ENCODE data around the gene LPP.
"Not testable (repeated sequence)": the region's sequence is repeated elsewhere in the genome, so short reads cannot be mapped to it uniquely, and the experiment has no call there.

LPP gene

DNA sequence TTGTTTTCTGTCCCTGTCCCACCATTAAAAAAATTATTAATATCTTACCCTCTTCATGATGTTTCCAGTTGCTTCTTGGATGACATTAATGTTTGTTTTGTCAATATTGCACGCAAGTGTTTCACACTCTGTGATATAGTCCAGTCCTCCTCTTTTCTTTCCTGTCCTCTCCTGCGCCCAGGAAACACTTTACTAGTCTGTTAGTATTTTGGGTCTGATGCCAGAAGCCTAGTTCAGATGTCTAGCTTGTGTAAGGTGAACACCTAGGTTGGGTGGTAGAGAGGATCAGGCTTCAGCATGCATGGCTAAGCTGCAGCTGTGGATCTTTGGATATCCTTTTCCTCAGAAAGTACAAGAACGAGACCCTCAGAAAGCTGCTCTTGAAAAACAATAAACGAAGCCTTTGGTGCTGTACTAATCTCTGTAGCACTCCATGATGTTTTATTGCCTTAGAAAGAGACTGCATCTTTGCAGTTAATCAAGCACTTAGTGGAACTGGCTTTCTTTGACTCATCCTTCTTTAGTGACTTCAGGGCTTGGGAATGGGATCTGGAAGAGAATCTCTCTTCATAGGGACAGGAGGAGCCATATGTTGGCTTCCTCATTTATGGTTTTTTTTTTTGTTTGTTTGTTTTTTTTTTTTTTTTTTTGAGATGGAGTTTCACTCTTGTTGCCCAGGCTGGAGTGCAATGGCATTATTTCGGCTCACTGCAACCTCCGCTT, 253.4 kb downstream of the LPP start:
- DNase-seq: no peak

DNA sequence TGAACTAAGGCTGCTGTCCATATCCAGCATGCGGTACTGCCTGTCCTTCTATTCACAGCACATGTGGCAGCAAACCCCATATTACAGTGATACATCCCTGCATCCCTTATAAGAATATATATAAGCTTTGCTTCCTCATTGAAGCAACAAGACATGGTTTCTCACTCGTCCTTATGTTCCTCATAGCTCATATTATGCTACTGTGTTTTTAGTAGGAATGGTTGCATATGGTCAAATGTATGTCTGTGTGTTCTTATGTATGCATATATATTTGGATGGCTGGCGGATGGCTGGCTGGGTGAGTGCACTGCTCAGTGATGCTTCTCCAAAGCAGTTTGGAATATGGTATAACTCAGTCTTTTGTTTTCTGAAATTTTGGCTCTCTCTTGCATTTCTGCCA, 254.9 kb downstream of the LPP start:
- no peak for DNase-seq

DNA sequence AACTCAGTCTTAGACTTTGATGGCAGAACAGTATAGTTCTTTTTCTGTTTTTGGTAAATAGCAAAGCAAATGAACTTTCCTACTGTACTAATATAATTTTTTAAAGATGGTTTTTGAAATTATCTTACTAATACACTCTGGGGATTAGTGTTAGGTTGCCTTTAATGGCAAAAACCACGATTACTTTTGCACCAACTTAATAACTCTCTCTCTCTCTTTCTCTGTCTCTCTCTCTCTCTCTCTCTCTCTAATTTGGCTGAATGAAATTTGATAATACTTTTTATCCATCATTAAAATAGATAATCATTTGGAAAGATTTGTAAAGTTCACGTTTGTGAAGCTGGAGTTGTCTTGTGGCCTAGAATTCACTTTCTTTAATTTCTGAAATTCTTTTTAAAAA, 257.8 kb downstream of the LPP start:
- DNase-seq: no peak

DNA sequence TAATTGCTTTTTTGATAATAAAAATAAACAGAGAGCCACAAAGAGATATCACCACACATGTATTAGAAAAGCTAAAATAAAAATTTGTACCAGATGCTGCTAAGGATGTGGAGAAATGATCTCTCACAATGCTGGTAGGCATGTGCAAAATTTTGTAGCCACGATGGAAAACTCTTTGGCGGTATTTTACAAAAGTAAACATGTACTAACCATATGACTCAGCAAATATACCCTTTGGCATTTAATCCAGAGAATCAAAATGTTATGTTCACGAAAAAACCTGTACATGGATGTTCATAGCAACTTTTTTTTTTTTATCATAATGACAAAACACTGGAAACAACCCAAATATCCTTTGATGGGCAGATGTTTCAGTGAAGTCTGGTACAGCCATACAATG, 261.2 kb downstream of the LPP start:
- DNase-seq: no peak

DNA sequence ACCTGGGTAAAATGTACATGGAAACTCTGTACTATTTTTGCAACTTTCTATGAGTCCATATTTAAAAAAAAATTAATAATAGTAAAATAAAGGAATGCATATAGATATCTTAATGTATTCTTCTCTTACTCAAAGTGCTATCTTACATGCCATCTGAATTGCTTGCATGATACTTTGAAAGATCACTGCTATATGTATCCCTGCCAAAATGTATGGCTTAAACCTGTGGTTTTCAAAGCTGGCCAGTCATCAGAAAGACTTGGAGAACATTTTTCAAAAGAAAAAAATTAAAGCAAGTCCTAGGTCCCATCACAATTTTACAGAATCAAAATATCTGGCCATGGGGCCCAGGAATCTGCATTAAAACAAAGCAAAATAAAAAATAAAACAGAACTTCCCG, 262.1 kb downstream of the LPP start:
- DNase-seq: no peak

DNA sequence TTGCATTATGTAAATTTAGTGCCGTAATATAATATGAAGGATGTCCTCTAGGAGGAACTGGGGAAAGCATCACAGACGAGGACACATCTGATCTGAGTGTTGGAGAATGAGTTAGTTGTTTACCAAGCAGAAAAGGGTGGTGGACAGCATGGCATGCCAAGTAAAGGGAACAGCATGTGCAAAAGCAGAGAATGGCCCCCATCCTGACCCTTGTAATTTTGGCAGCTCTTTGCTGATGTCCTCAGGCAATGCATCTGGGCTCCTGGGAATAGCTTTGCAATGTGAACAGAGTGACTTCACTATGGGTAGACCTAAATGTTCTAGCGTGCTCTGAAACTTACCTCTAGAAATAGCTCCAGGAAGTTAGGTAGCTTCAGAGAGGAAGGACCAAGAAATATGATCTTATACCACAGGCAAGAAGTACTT, 263.3 kb downstream of the LPP start:
- no peak for DNase-seq

DNA sequence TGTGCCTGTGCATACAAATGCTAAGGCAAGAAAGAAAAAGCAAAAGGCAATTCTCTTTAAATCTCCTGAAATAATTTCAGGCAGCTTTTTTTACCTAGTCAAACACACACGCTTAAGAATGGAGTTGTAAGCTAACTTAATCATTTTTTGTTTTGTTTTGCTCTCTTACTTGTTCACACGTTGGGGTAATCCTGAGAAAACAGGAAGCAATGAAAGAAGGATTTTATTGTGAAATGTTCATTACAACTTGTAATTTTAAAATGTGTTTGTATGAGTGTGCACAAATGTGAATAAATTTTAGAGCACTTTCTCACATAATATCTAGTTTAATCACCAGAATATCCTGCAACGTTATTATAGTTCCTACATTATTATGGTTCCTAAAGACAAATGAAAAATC, 263.8 kb downstream of the LPP start:
- no peak for DNase-seq

DNA sequence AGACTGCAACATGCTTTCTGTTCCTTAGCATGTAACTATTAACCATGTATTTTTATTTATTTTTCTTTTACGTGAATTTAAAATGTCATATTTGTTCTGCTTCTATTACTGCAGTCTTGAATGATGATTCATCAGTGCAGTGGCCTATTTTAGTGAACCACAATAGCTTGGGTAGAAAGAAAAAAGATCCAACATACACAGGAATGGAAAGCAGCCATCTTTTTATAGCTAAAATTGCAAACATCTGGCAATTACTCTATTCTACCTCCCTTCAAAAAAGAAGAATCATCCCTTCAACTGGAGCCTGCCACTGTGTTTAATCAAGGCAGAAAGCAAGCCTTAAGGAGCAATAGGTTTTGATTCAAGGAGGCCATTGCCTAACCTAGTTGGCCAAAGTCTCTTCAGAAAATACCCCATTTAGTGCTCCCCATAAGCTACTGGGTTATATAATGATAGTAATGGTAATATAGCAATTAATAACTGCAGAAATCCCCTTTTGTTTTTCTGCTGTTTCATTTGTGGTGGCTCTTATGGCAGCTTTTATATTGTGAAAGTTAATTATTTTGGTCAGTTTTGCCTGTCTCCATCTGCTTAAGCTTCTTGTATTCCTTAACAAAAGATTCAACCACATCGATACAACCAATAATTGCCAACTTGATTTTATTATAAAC, 267.3 kb downstream of the LPP start:
- no peak for DNase-seq

DNA sequence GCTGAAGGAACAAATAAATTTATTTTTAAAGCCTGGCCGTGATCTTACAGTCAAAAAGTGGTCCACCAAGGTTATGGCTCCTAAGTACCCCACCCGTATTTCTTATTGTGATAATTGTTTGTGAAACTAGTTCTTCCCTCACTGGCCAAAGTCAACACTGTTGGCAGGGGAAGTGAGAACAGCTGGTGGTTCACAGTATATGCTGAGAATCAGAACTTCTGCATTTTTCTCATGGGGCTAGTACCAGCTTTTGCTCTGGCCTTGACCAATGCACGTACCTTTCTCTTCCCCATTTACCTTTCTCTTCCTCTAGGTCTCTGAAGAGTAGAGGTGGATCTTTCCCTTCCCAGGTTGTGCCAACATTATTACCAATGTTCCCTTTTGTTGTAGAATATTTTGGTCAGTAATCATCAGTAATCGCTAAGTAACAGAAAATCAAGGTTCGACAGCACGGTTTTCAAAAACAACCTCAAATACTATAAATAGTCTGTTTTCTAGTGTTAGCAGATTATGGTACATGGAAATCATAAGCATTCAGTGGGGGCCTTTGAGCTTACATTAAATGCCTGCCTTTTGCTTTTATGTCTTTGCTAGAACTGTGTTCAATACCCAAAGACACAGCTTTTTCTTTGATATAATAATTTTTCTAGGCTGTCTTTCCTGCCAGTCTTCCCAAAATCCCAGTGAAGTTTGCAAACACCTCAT, 268.0 kb downstream of the LPP start:
- no peak for DNase-seq

DNA sequence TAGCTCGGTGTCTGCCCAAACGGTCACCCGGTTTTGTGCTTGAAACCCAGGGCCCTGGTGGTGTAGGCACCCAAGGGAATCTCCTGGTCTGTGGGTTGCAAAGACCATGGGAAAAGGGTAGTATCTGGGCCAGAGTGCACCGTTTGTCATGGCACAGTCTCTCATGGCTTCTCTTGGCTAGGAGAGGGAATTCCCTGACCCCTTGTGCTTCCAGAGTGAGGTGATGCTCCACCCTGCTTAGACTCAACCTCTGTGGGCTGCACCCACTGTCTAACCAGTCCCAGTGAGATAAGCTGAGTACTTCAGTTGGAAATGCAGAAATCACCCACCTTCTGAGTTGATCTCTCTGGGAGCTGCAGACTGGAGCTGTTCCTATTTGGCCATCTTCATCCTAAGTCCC, 274.0 kb downstream of the LPP start:
- not testable (repeated sequence) for DNase-seq

DNA sequence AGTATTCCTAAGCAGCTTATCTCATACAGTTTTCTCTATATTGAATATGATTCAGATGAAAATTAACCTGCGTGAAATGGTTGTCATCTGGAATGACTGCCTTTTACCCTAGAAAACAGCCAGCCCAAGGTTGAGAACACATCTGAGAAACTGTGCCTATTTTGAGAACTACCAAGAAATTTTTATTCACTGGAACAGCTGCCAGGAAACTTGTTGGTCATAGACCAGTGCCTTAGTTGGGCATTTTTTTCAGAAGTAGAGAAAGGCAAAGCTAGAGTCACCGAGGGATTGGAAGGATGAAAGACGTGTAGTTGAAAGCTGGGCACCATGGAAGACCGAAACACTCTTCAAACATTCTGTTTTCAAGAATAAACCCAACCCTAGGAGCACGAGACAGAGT, 277.1 kb downstream of the LPP start:
- DNase-seq: no peak

DNA sequence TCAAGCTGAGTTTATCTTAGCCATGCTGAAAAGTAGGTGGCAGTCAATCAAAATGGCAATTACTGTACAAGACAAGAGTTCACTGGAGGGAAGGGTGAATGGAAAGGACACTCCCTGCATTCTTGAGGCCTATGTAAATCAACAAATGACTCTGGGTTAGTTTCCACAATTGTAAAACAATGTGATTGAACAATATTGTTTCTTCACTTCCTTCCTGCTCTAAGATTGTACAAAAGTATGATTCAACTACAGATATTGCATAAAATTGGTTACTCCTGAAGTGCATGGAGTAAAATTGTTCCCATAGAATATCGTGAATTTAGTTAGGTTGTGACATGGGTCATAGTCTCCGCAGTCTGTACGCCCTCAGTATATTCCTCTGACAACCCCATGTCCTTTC, 277.6 kb downstream of the LPP start:
- no peak for DNase-seq

DNA sequence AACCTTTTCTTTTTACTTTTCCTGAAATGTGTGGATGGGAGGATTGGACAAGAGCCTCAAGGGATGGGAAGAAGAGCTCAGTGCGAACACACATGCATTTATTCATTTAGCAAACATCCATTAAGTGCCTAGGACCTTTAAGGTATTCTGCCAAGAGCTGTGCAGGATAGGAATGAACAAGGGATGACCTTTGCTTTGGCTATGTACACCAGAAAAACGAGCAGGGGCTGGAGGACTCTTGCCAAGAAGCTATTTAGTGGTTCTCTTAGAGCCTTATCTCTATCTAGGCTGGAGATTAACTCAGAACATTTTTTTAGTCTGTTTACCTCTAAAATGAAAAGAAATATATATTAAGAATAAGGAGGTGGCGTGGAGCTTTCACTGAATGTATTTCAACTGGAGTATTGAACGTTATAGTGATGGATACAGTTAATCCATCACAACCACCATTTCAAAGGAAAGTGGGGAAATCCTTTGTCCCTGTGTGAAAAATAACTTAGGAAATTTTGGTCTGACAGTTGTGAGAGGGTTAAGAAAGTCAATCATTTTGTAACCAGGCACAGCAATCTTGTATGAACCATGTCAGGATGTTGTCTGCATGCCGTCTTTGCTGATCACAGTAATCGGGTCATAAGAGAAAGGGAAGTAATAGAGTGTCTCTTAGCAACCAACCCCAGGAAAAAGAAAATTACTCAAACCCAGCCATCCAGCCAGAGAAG, 279.0 kb downstream of the LPP start:
- no peak for DNase-seq

DNA sequence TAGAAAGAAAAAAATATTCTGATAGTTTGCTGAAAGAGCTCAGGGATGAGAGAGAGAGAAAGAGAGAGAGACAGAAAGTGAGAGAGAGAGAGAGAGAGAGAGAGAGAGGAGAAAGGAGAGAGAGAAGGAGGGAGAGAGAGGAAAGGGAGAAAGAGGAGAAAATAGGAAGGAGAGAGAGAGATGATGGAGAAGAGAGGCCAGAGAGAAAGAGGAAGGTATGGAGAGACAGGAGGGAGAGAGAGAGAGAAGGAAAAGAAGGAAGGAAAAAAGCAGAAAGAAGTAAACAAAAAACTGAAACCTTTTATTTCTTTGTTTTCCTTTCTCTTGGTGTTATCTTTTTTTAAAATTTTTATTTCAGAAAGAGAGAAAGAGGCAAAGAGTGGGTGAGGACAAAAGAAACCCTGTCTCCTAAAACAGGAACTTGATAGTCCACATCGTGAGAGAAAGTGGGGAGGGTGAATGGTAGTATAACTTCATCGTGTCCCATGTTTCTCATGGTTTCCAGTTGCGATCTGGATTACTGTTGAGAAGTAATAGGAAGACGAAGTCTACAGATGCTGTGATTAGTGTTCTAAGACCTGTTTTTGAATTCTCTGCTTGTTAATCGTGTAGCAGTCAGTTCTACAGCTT, 279.7 kb downstream of the LPP start:
- DNase-seq: no peak

DNA sequence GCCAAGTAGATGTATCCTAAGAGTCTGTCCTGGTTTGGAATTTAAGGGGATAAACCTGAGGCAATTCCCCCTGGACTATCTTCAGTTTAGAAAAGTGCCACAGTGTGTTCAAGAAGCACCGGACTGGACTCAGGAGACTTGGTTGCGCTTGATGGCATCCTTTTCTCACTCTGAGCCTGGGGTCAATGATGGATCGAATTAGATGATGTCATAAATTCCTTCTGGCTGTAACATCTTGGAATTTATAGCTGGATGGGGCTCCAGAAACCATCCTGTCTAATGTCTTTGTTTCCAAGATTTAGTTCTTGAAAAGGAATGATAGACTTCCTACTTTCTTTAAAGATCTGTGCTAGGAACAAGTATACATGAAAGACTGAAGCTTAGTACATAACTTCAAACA, 280.6 kb downstream of the LPP start:
- DNase-seq: no peak

DNA sequence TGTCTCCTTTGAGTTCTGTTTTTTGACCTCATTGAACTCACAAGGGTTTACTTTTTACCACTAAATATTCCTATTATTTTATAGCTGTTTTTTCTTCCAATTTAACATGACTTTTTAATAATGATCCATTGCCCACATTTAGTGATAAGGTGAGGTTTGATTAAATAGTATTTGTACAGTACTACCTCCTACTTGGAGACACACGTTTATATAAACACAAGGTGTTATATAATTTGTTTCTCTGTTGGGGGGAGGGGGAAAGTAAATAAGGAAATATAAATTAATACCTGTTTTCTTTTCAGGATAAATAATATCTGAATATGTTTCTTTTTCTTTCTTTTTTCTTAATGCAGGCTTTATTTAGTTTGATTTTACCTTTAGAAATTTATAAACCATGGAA, 281.3 kb downstream of the LPP start:
- no peak for DNase-seq

DNA sequence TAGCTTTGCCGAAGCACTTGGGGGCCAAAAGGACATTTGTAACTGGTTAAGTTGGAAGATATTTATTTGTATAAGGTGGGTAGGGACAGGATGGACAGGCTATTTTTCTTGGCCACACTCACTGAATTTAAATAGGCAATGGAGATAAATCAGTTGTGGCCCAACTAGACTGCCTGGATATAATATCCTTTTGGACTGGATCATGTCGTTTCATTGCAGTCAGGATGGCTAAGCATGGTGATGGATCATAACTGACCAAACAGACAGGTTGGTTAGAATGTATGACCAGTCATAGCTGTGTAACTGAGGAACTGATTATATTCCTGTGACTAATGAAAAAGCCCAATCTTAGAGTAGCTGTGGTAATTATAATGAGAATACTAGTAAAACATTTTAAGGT, 284.0 kb downstream of the LPP start:
- no peak for DNase-seq

DNA sequence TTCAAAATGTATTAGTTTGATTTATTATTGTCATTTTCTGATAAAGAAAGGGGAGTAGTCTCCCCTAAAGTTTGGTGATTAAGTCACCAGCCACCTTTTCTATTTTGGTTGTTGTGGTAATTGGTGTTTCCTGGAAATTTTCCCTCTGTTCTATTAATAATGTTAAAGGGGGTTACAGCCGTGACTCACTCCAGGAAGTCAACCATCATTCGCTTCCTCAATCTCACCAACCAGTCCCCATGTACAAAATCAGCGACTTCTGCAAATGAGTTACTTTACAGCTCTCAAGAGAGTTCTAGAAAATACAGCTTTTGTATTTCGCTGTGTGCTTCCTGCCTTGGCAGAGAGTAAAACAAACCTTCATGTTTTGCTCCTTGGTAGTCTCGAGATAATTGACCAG, 285.1 kb downstream of the LPP start:
- no peak for DNase-seq

DNA sequence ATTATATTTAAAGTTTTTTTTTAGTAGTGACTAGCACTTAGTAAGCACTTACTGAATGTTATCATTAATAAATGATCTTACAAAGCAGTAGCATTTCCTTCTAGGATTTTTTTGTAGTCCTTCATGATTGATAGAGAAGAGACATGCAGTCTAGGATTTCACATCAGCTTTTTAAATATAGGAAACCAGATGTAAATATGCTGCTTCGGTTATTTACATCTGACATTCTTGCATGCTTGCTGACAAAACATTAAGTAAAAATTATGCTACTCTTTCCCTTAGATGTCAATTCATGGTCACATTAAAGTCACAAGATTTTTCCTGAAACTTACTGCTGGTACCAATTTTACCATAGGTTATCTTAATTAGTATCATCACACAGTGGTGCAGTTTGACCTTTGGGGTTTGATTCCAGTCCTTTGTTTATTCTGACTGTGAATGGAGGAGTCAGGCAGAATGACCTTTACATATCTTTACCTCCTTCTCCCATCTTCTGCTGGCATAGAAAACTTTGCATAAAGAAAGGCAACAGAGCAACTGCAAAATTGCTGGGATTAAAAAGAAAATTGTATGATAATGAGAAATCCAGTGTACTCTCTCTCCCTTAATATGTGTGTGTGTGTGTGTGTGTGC, 286.5 kb downstream of the LPP start:
- DNase-seq: no peak

DNA sequence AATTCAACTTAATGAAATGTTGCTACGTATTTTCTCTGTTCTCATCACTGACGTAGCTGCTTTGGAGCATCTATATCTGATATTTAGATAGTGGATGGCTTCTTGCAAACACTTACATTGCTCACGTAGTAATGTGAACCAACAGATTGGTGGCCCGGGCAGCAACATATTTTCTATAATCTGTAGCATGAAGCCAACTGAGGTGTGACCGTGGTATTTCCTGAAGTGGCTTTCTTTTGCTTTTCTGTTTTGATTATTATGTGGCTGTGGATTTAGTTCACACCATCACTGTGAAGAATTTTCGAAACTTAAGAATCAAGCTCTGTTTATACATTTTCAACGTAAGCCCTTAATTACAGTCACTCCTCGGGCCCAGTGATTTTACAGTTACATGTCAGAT, 288.5 kb downstream of the LPP start:
- DNase-seq: no peak

DNA sequence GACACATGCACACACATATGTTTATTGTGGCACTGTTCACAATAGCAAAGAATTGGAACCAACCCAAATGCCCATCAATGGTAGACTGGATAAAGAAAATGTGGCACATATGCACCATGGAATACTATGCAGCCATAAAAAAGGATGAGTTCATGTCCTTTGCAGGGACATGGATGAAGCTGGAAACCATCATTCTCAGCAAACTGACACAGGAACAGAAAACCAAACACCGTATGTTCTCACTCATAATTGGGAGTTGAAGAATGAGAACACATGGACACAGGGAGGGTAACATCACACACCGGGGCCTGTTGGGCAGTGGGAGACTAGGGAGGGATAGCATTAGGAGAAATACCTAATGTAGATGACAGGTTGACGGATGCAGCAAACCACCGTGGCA, 291.2 kb downstream of the LPP start:
- not testable (repeated sequence) for DNase-seq

DNA sequence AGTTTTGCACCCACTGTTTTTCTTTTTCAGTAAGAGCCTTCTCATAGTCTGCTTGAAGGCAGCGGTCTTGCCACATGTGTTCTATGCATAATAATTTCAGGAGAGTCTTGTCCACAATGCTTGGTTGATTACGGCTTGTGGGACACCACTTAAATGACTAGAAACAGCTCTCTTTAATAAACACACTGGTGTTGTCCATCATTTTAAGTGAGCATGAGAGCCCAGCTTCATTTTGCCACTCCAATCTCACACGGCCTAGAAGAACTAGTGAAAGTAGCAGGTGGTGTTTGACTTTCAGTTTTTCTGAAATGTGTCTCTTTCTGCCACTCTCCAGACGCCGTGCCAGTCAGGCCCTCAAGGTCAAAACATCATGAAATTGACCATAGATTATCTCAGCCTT, 292.1 kb downstream of the LPP start:
- no peak for DNase-seq

DNA sequence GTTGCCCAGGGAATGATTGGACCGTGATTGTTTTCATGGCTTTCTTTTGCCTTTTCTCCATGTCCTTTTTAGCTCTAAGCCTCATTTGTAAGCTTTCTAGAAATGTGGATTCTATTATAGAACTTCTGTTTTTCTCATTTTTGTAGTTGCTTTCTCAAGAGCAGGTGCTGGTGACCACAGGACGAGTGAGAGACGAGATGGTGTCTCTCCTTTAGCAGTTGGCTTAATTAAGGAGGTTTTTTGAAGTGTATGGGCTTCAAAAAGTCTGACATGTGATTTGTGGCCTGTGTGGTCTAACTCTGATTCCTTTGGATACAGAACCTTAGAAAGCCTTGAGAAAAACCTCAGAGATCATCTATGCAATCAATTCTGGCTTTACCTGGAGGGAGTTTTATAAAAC, 292.8 kb downstream of the LPP start:
- DNase-seq: no peak
